Measurements from ENCODE around the gene C2.
"Not testable (repeated sequence)": the region's sequence is repeated elsewhere in the genome, so short reads cannot be mapped to it uniquely, and the experiment has no call there.

DNA sequence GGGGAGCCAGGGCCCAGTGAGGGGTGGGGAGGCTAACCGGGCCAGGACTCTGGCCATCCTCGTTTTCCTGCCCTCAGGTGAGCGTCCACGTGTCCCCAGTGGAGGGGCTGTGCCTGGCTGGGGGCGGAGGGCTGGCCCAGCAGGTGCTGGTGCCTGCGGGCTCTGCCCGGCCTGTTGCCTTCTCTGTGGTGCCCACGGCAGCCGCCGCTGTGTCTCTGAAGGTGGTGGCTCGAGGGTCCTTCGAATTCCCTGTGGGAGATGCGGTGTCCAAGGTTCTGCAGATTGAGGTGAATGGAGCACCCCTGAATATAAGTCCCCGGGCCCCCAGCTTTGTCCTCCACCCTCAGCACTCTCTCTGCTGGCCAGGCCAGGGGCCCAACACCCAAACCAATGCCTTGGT, 66.9 kb downstream of the C2 start:
- TF ChIP-seq, protein P1, sequence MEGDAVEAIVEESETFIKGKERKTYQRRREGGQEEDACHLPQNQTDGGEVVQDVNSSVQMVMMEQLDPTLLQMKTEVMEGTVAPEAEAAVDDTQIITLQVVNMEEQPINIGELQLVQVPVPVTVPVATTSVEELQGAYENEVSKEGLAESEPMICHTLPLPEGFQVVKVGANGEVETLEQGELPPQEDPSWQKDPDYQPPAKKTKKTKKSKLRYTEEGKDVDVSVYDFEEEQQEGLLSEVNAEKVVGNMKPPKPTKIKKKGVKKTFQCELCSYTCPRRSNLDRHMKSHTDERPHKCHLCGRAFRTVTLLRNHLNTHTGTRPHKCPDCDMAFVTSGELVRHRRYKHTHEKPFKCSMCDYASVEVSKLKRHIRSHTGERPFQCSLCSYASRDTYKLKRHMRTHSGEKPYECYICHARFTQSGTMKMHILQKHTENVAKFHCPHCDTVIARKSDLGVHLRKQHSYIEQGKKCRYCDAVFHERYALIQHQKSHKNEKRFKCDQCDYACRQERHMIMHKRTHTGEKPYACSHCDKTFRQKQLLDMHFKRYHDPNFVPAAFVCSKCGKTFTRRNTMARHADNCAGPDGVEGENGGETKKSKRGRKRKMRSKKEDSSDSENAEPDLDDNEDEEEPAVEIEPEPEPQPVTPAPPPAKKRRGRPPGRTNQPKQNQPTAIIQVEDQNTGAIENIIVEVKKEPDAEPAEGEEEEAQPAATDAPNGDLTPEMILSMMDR (IDR thresholded peaks at IDR 0.05), result not testable (repeated sequence)
- not testable (repeated sequence) for TF ChIP-seq POLR2A (IDR thresholded peaks at IDR 0.05)

Data from adrenal gland (tissue), 5 donors.